ENCODE results near the gene PLRG1.

Gene PLRG1

GRCh38 chr4:154586296-154587033 is 36.3 kb upstream of the PLRG1 start:
- no peaks in the 10 kb centered on the region for H3K79me2 ChIP-seq (ENCODE audit: control insufficient read depth, low read length)
- H3F3A ChIP-seq (ENCODE audit: control insufficient read depth, insufficient read depth), result no peaks in the 10 kb centered on the region
- TF ChIP-seq EZH2phosphoT487 (IDR thresholded peaks at IDR 0.05; ENCODE audit: borderline replicate concordance, low read length), result no peak
- no peak for TF ChIP-seq CTCF (IDR thresholded peaks at IDR 0.05; ENCODE audit: low read depth, low read length, poor library complexity, severe bottlenecking)
- no peak overlapping the region for H3K27ac ChIP-seq (ENCODE audit: low read depth, low read length)
- no peaks in the 10 kb centered on the region for H4K20me1 ChIP-seq (ENCODE audit: control insufficient read depth, insufficient read depth, low read depth, low read length)
- H3K9me3 ChIP-seq (ENCODE audit: control insufficient read depth, insufficient read depth, low read length), result no peaks in the 10 kb centered on the region
- no peaks in the 10 kb centered on the region for H3K9me2 ChIP-seq (replicated peaks; ENCODE audit: control insufficient read depth, low read length)
- H3K27me3 ChIP-seq (ENCODE audit: control insufficient read depth, low read length), result no peaks in the 10 kb centered on the region
- H3K4me1 ChIP-seq (ENCODE audit: control insufficient read depth, low read length), result no peaks in the 10 kb centered on the region
- H3K36me3 ChIP-seq (ENCODE audit: control insufficient read depth, low read length), result no peaks in the 10 kb centered on the region
- no peak overlapping the region for H3K4me2 ChIP-seq (ENCODE audit: low read length)
- no peak overlapping the region for H3K4me3 ChIP-seq (ENCODE audit: low read length)

GRCh38 chr4:154585369-154586018 is 35.3 kb upstream of the PLRG1 start:
- Histone ChIP-seq H3F3A (ENCODE audit: control insufficient read depth, insufficient read depth) (no peaks in the 10 kb centered on the region), H3K27me3 (ENCODE audit: control insufficient read depth, low read length) (no peaks in the 10 kb centered on the region), H4K20me1 (ENCODE audit: control insufficient read depth, insufficient read depth, low read depth, low read length) (no peaks in the 10 kb centered on the region), H3K9me3 (ENCODE audit: control insufficient read depth, insufficient read depth, low read length) (no peaks in the 10 kb centered on the region), H3K4me1 (ENCODE audit: control insufficient read depth, low read length) (no peaks in the 10 kb centered on the region), H3K4me2 (ENCODE audit: low read length) (no peak overlapping the region), H3K79me2 (ENCODE audit: control insufficient read depth, low read length) (no peaks in the 10 kb centered on the region), H3K4me3 (ENCODE audit: low read length) (no peak overlapping the region), H3K9me2 (replicated peaks; ENCODE audit: control insufficient read depth, low read length) (no peaks in the 10 kb centered on the region), H3K27ac (ENCODE audit: low read depth, low read length) (no peak overlapping the region), H3K36me3 (ENCODE audit: control insufficient read depth, low read length) (no peaks in the 10 kb centered on the region)
- TF ChIP-seq CTCF (IDR thresholded peaks at IDR 0.05; ENCODE audit: low read depth, low read length, poor library complexity, severe bottlenecking) (no peak), EZH2phosphoT487 (IDR thresholded peaks at IDR 0.05; ENCODE audit: borderline replicate concordance, low read length) (no peak)

GRCh38 chr4:154584259-154584658 is 34.1 kb upstream of the PLRG1 start:
- Histone ChIP-seq H3K9me3 (ENCODE audit: control insufficient read depth, insufficient read depth, low read length) (no peaks in the 10 kb centered on the region), H3F3A (ENCODE audit: control insufficient read depth, insufficient read depth) (no peaks in the 10 kb centered on the region), H4K20me1 (ENCODE audit: control insufficient read depth, insufficient read depth, low read depth, low read length) (no peaks in the 10 kb centered on the region), H3K4me3 (ENCODE audit: low read length) (no peak overlapping the region), H3K27ac (ENCODE audit: low read depth, low read length) (no peak overlapping the region), H3K9me2 (replicated peaks; ENCODE audit: control insufficient read depth, low read length) (no peaks in the 10 kb centered on the region), H3K4me1 (ENCODE audit: control insufficient read depth, low read length) (no peaks in the 10 kb centered on the region), H3K4me2 (ENCODE audit: low read length) (no peak overlapping the region), H3K27me3 (ENCODE audit: control insufficient read depth, low read length) (no peaks in the 10 kb centered on the region), H3K36me3 (ENCODE audit: control insufficient read depth, low read length) (no peaks in the 10 kb centered on the region), H3K79me2 (ENCODE audit: control insufficient read depth, low read length) (no peaks in the 10 kb centered on the region)
- TF ChIP-seq EZH2phosphoT487 (IDR thresholded peaks at IDR 0.05; ENCODE audit: borderline replicate concordance, low read length), result no peak
- no peak for TF ChIP-seq CTCF (IDR thresholded peaks at IDR 0.05; ENCODE audit: low read depth, low read length, poor library complexity, severe bottlenecking)
